ENCODE measurements around the gene RTN4RL2. TPM values are rescaled to one million over a fixed set of nuclear protein-coding genes. Genes with fewer than 3 reads are reported as not detected.
A peak's percentile ranks its signal among the peaks of the same experiment; 100 is the strongest.

The RTN4RL2 gene
- total and polyA plus RNA-seq, 10 of the 15 experiments (the other 5 are each of a cell fraction or from before 2014, with no cell fraction given), result 0.14 to 1.1 (median 0.52) TPM; not detected in 4

- peak within 1 kb of the TSS; percentile 99 for H3K4me2 ChIP-seq (ENCODE audit: control insufficient read depth, insufficient read depth)
- peak within 1 kb of the TSS; percentile 97 for H3K27ac ChIP-seq (ENCODE audit: control insufficient read depth, insufficient read depth)
- H3K79me2 ChIP-seq (ENCODE audit: control insufficient read depth, insufficient read depth, low read length), result peaks cover 49% of the 10 kb centered on the region
- peaks cover 8 to 11% of the 10 kb centered on the region in 2 experiments; a peak in 3 of 4 replicates for H3K36me3 ChIP-seq (ENCODE audit: control insufficient read depth in 2 of 2, insufficient read depth in 2 of 2, low read length in 1 of 2)
- H3K9ac ChIP-seq (ENCODE audit: control insufficient read depth, insufficient read depth, low read length), result peak within 1 kb of the TSS; percentile 94
- DNase-seq (ENCODE audit: low read depth, low spot score) (peak; percentile 41), FAIRE-seq (peak; percentile 78), ATAC-seq (peak; percentile 80)
- RAD21 ChIA-PET (ENCODE audit: unreplicated experiment), result interaction anchor here (1.0 to 3.3 kb wide), 7 partner anchors 10 to 101 kb away, joined by 3 to 14 read pairs (median 3); no protein-coding TSS in a partner anchor
- BruUV-seq (replicated peaks), result TSS peak; percentile 84
- no peaks in the 10 kb centered on the region for H4K20me1 ChIP-seq (ENCODE audit: control insufficient read depth, insufficient read depth)
- intact Hi-C loops (cut with micrococcal nuclease; ENCODE audit: unreplicated experiment), result loop anchor here (5.0 kb wide), 1 partner anchor 50 kb away; no protein-coding TSS in a partner anchor
- H3K27me3 ChIP-seq (replicated peaks in 1 of 2; ENCODE audit: control insufficient read depth in 2 of 2, insufficient read depth in 2 of 2, low read length in 1 of 2), result no peaks in the 10 kb centered on the region
- POLR2A ChIA-PET, result interaction anchor here (0.7 to 3.3 kb wide), 6 partner anchors 11 to 104 kb away, joined by 3 to 22 read pairs (median 7); partner anchors contain the start of genes RTN4RL2 and TNKS1BP1
- SMC1A ChIA-PET (ENCODE audit: uncharacterized antibody, unreplicated experiment), result interaction anchor here (0.7 to 1.5 kb wide), 9 partner anchors 21 to 100 kb away, joined by 3 to 5 read pairs (median 3); no protein-coding TSS in a partner anchor
- peak within 1 kb of the TSS; percentile 68 for H2AFZ ChIP-seq (ENCODE audit: control insufficient read depth, low read depth, low read length)
- no peaks in the 10 kb centered on the region for H3K9me3 ChIP-seq (replicated peaks; ENCODE audit: control insufficient read depth, insufficient read depth, low read length)
- peaks cover 31% of the 10 kb centered on the region for H3K4me1 ChIP-seq (ENCODE audit: control insufficient read depth, insufficient read depth, low read length)
- in situ Hi-C loops (cut with MboI), result no loop called here
- peak within 1 kb of the TSS; percentile 88 for H3K4me3 ChIP-seq
- CTCF ChIA-PET, result interaction anchor here (0.7 to 3.9 kb wide), 8 partner anchors 29 to 102 kb away, joined by 3 to 15 read pairs (median 6); partner anchors contain the start of gene RTN4RL2
- WGBS (ENCODE audit: insufficient coverage, insufficient replicate concordance, low lambda C conversion rate, missing lambda C conversion rate), result 5% methylated on average over 28 of the region's 39 CpGs
- TF ChIP-seq HDAC6 (IDR thresholded peaks at IDR 0.05; ENCODE audit: unreplicated experiment) (peak; percentile 77), BHLHE40 (IDR thresholded peaks at IDR 0.05; ENCODE audit: borderline replicate concordance in 1 of 2, low read depth in 2 of 2, low read length in 1 of 2) (peak; percentile 88 to 94; a peak in 3 of 4 replicates), BACH1 (IDR thresholded peaks at IDR 0.05; ENCODE audit: borderline replicate concordance) (peak; percentile 67), SPI1 (IDR thresholded peaks at IDR 0.05; ENCODE audit: borderline replicate concordance, insufficient read depth, low read depth, low read length) (peak; percentile 47; the same call in 1 of the 2 replicates), PML (IDR thresholded peaks at IDR 0.05; ENCODE audit: low read length) (peak; percentile 79), YY1 (IDR thresholded peaks at IDR 0.05; ENCODE audit: low read depth, low read length) (peak; percentile 62), MTA2 (IDR thresholded peaks at IDR 0.05; ENCODE audit: low read depth) (peak; percentile 42; the same call in 1 of the 2 replicates), DPF2 (IDR thresholded peaks at IDR 0.05) (peak; percentile 31; the same call in 1 of the 2 replicates), IKZF1 (conservative IDR thresholded peaks at IDR 0.05) (peak; percentile 48), POLR2A (IDR thresholded peaks at IDR 0.05; ENCODE audit: low read depth, low read length) (peak; percentile 90), TAF1 (IDR thresholded peaks at IDR 0.05; ENCODE audit: borderline replicate concordance, low read depth, low read length) (peak; percentile 68; the same call in 1 of the 2 replicates), NBN (IDR thresholded peaks at IDR 0.05) (peak; percentile 82), SIN3A (IDR thresholded peaks at IDR 0.05; ENCODE audit: low read depth, low read length) (0 out of 2 replicates have a peak, but pooled peaks have one; percentile 40), HDGF (IDR thresholded peaks at IDR 0.05) (peak; percentile 95), REST (IDR thresholded peaks at IDR 0.05; ENCODE audit: low read depth, low read length) (0 out of 2 replicates have a peak, but pooled peaks have one; percentile 33), RELA (IDR thresholded peaks at IDR 0.05; ENCODE audit: borderline replicate concordance, partially characterized antibody) (peak; percentile 51), KAT2A (conservative IDR thresholded peaks at IDR 0.05; ENCODE audit: control insufficient read depth, low read depth, low read length) (no peak), SREBF1 (IDR thresholded peaks at IDR 0.05; ENCODE audit: low read length) (peak; percentile 22; the same call in 1 of the 2 replicates)
Observed at GRCh38 chr11:57426929-57427726, 33.2 kb upstream of the RTN4RL2 start, which contains the start of gene SLC43A3. Gene SLC43A3, minus strand, starts transcription at chr11:57427121. Its CDS starts 949 bp downstream, at chr11:57426172.

Data from GM12878 (cell line).